Bone marrow (tissue), 2 donors: Measurements from ENCODE around the gene RPL11.
A peak's percentile ranks its signal among the peaks of the same experiment; 100 is the strongest.
"Not testable (repeated sequence)": the region's sequence is repeated elsewhere in the genome, so short reads cannot be mapped to it uniquely, and the experiment has no call there.

Source experiments
- DNase-seq, 2 donors: peaks; one replicate each; lab custom pipeline; 2025; lab: John Stamatoyannopoulos, UW

RPL11 gene

DNA sequence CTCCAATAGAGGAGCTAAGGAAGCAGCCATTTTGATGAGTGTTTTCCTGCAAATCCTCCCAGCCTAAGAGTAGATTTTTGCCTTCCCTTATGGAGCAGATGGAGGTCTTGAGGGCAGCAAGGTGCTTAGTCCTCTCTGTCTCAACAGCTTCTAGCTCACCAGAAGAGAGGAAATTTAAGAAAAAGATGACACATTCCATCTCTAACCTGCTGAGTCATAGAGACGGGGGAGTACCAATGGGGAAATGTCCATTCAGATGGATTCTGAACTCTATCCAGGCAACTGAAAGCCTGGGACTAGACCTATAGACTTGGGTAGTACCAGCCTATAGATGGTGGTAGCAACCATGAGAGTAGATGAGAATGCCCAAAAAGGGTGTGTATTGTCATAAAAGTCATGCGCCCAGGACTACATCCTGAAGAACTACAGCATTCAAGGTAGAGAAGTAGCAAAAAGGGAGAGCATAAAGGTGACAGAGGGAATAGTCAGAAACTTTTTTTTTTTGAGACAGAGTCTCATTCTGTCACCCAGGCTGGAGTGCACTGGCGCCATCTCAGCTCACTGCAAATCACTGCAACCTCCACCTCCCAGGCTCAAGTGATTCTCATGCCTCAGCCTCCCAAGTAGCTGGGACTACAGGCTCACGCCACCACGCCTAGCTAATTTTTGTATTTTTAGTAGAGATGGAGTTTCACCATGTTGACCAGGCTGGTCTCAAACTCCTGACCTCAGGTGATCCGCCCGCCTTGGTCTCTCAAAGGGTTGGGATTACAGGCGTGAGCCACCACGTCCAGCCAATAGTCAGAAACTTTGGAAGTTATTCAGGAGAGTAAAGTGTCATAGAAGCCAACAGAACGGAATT, 41.0 kb downstream of the RPL11 start:
- DNase-seq = no peak

DNA sequence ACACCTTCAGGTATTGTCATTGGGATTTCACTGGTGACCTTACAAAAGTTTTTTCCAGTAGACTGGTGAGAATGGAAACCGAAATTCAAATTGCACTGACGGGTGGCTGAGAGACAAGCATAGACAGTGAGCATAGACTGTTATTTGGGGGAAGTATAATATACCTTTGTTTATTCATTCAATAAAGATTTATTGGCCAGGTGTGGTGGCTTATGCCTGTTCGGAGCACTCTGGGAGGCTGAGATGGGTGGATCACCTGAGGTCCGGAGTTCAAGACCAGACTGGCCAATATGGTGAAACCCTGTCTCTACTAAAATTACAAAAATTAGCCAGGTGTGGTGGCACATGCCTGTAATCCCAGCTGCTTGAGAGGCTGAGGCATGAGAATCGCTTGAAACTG, 41.7 kb downstream of the RPL11 start:
- DNase-seq = not testable (repeated sequence)

DNA sequence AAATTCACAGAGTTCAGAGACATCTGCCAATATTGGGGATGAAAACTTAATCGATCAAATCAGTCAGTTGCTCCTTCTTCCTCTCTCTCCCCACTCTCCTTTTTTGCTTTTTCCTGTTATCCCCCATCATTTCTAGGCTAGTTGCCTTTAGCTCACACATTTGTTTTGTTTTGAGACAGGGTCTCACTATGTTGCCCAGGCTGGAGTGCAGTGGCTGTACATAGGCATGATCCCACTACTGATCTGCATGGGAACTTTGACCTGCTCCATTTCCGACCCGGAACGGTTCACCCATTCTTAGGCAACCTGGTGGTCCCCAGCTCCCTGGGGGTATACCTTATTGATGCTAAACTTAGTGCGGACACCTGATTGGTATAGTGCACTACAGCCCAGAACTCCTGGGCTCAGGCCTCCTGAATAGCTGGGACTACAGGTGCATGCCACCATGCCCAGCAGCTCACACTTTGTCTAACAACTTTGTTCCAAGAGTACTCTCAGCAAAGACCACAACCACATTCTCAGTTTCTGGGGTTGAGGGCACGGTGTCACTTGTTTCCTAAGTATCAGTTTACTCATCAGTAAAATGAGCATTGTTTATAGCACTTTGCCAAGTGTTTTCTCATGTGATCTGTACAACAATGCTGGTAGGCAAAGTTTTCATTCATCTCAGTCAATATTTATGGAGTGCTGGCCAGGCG, 45.0 kb downstream of the RPL11 start:
- DNase-seq = no peak

DNA sequence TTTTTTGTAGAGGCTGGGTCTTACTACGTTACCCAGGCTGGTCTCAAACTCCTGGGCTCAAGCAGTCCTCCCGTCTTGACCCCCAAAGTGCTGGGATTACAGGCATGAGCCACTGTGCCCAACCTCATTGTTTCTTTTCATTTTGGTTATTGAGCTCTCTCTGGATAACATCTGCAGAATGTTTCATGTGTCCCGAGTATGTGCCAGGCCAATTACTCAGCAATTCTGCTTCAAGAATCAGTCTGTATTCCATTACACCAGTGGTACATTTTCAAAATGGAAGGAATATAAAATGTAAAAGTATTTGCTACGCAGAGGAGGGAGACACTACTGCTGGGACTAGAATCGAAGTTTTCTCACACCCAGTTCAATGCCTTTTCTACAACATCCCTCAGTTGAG, 50.0 kb downstream of the RPL11 start:
- DNase-seq = no peak

DNA sequence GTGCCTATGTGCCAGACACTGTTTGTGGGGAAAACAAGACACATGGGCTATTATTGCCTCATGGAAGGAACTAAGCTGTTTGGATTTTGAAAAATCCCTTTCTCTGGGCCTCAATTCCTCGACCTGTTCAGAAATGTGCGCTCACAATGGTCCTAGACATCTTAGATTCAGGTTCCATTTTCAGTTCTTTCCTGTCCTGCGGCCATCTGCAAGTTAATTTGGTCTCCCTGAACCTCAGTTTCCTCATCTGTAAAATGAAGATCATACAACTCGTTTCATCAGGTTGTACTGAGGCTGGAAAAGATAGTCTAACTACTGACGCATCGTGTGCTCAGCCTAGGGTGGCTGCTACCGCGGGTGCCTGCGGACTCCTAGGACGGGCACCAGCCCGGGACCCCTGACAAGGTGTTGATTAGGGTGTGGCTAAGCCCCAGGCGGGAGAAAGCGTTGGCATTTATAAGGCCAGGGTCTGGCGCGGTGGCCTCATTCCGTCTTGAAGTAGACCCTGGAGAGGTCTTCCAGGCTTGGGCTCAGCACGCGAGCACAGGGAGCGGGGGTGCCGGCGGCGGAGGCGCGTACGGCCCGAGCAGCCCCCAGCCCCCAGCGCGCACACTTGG, 51.2 kb downstream of the RPL11 start:
- peak; percentile 33 to 43 for DNase-seq

DNA sequence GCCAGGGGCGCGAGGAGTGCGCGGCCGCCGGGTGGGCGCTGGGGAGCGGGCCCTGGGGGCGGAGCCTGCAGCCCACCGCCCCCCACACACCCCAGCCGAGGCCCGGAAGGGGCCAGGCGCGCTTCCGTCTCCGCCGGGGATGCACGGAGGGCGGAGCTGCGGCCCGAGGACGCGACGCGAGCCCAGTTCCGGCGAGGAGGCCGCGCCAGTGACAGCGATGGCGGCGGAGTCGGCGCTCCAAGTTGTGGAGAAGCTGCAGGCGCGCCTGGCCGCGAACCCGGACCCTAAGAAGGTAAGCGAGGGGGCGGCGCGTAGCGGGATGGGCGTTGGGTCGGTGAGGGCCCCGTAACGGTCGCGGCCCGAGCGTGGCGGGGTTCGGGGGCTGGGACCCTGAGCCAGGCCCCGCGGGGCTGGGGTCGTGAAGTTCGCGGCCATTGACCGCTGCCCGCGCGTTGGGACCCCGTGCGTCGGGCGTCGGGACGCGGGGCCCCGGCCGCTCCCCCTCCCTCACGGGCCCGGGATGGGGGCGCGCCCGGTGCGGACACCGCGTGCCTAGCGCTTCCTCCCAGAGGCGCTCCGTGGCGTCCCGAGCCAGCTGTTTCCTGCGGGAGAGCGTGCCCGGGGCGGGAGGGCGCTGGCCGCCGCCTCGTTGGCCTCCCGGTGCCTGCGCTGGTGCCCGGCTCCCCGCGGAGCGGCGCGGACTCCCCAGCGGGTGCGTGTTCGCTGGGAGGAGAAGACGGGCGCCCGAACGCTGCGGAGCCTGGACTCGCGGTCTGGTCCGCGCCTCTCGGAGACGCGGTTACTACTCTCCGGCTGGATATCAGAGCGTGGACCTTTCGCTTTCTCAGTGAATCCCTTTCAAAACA, 51.9 kb downstream of the RPL11 start, which contains the start of gene ELOA:
ELOA (plus strand) TSS at position 185 of the 866 bp plus-strand sequence; CDS start at position 218, 33 bp downstream.
- peak; percentile 33 to 43 for DNase-seq

DNA sequence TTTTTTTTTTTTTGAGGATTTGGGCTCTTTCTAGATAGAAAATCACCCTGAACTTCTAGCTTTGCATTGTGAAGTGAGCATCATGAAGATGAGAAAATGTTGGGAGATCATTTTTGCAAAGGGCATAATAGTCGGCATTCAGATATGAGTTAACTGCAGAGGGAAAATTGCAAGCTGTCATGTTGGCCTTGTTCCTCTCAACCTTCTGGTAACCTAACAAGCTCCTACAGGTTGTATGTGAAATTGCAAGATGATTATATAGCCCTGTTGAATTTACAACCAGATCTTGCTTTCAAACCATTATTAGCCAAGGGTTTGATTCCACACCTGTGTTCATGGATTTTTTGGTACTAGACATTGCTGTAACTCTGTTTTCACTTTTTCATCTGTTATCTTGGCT, 53.9 kb downstream of the RPL11 start:
- peak in 1 of 2 donors; percentile 9 for DNase-seq
